ENCODE results near the gene LCLAT1. TPM values are rescaled to one million over a fixed set of nuclear protein-coding genes. Genes with fewer than 3 reads are reported as not detected.
"Not testable (repeated sequence)": the region's sequence is repeated elsewhere in the genome, so short reads cannot be mapped to it uniquely, and the experiment has no call there.

LCLAT1 gene
- total and polyA plus RNA-seq, 12 donors, result 1.9 to 23.0 (median 14.6) TPM

- H3K27ac ChIP-seq, result no peak overlapping the region
- TF ChIP-seq POLR2A (IDR thresholded peaks at IDR 0.05), result no peak
- TF ChIP-seq CTCF (IDR thresholded peaks at IDR 0.05), result no peak
- no peaks in the 10 kb centered on the region for H3K27me3 ChIP-seq
- 91 to 97% (median 93%) methylated on average over 1 of the region's 1 CpG for WGBS, 4 donors
- no peaks in the 10 kb centered on the region for H3K36me3 ChIP-seq (replicated peaks in 1 of 2)
- no peaks in the 10 kb centered on the region for H3K4me1 ChIP-seq (replicated peaks in 1 of 2)
- no peaks in the 10 kb centered on the region for H3K9me3 ChIP-seq (replicated peaks in 1 of 3)
- no peak overlapping the region for H3K4me3 ChIP-seq
- intact Hi-C loops (cut with DNase I), result no loop called here
- DNase-seq, result no peak
These were observed 57.7 kb downstream of the LCLAT1 start for GRCh38 chr2:30504731-30505130.

GRCh38 chr2:30505500-30506180 is 58.6 kb downstream of the LCLAT1 start:
- no peaks in the 10 kb centered on the region for H3K27me3 ChIP-seq
- TF ChIP-seq CTCF (IDR thresholded peaks at IDR 0.05) (no peak), POLR2A (IDR thresholded peaks at IDR 0.05) (no peak)
- H3K36me3 ChIP-seq (replicated peaks in 1 of 2), result no peaks in the 10 kb centered on the region
- WGBS, 4 donors, result 70 to 76% (median 72%) methylated on average over 3 of the region's 3 CpGs
- H3K4me1 ChIP-seq (replicated peaks in 1 of 2), result peaks cover 0 to 3% of the 10 kb centered on the region in 2 donors
- no peaks in the 10 kb centered on the region for H3K9me3 ChIP-seq (replicated peaks in 1 of 3)
- intact Hi-C loops (cut with DNase I), result no loop called here
- no peak overlapping the region for H3K4me3 ChIP-seq
- no peak overlapping the region for H3K27ac ChIP-seq
- DNase-seq, result no peak

GRCh38 chr2:30507460-30507859 is 60.4 kb downstream of the LCLAT1 start:
- 92 to 100% (median 94%) methylated on average over 1 of the region's 1 CpG for WGBS, 4 donors
- H3K27ac ChIP-seq; H3K27me3 ChIP-seq; H3K36me3 ChIP-seq (replicated peaks in 1 of 2); intact Hi-C loops (cut with DNase I); DNase-seq; H3K4me3 ChIP-seq; H3K9me3 ChIP-seq (replicated peaks in 1 of 3): not testable (repeated sequence)
- H3K4me1 ChIP-seq (replicated peaks in 1 of 2), result peaks cover 13 to 19% of the 10 kb centered on the region in 2 donors

GRCh38 chr2:30509716-30510115 is 62.7 kb downstream of the LCLAT1 start:
- TF ChIP-seq CTCF (IDR thresholded peaks at IDR 0.05) (no peak), POLR2A (IDR thresholded peaks at IDR 0.05) (no peak)
- H3K9me3 ChIP-seq (replicated peaks in 1 of 3), result no peaks in the 10 kb centered on the region
- no peak for DNase-seq
- intact Hi-C loops (cut with DNase I), result no loop called here
- H3K4me3 ChIP-seq, result no peak overlapping the region
- H3K27ac ChIP-seq, result no peak overlapping the region
- no peaks in the 10 kb centered on the region for H3K27me3 ChIP-seq
- H3K4me1 ChIP-seq (replicated peaks in 1 of 2), result peaks cover 24 to 31% of the 10 kb centered on the region in 2 donors
- no peaks in the 10 kb centered on the region for H3K36me3 ChIP-seq (replicated peaks in 1 of 2)
- WGBS, 4 donors, result 89 to 93% (median 89%) methylated on average over 5 of the region's 5 CpGs

- DNase-seq, result no peak
- TF ChIP-seq POLR2A (IDR thresholded peaks at IDR 0.05) (no peak), CTCF (IDR thresholded peaks at IDR 0.05) (no peak)
- H3K4me3 ChIP-seq, result no peak overlapping the region
- WGBS, 4 donors, result 85 to 90% (median 90%) methylated on average over 4 of the region's 4 CpGs
- peaks cover 24 to 35% of the 10 kb centered on the region in 2 donors for H3K4me1 ChIP-seq (replicated peaks in 1 of 2)
- H3K27ac ChIP-seq, result peak overlapping the region in 1 of 5 donors; percentile 66
- H3K9me3 ChIP-seq (replicated peaks in 1 of 3), result no peaks in the 10 kb centered on the region
- intact Hi-C loops (cut with DNase I), result no loop called here
- no peaks in the 10 kb centered on the region for H3K36me3 ChIP-seq (replicated peaks in 1 of 2)
- no peaks in the 10 kb centered on the region for H3K27me3 ChIP-seq
These were observed 63.4 kb downstream of the LCLAT1 start for GRCh38 chr2:30510409-30510808.

All from adrenal gland (tissue), 12 donors.